ENCODE data around the gene NUTM2F.
"Not testable (repeated sequence)": the region's sequence is repeated elsewhere in the genome, so short reads cannot be mapped to it uniquely, and the experiment has no call there.

The NUTM2F gene

GRCh38 chr9:94316236-94316635, 12.2 kb downstream of the NUTM2F start:
- not testable (repeated sequence) for DNase-seq (ENCODE audit: low read depth, low spot score)

- not testable (repeated sequence) for DNase-seq (ENCODE audit: low read depth, low spot score)
Observed at GRCh38 chr9:94315034-94315984, 13.1 kb downstream of the NUTM2F start.

- no peak for DNase-seq (ENCODE audit: low read depth, low spot score)
Observed at GRCh38 chr9:94303321-94303720, 25.1 kb downstream of the NUTM2F start.

- DNase-seq (ENCODE audit: low read depth, low spot score): no peak
Observed at GRCh38 chr9:94302426-94302825, 26.0 kb downstream of the NUTM2F start.

GRCh38 chr9:94301583-94301982, 26.9 kb downstream of the NUTM2F start:
- DNase-seq (ENCODE audit: low read depth, low spot score): no peak

GRCh38 chr9:94300470-94301301, 27.8 kb downstream of the NUTM2F start:
- no peak for DNase-seq (ENCODE audit: low read depth, low spot score)

GRCh38 chr9:94298949-94299599, 29.4 kb downstream of the NUTM2F start:
- DNase-seq (ENCODE audit: low read depth, low spot score): no peak

- no peak for DNase-seq (ENCODE audit: low read depth, low spot score)
Observed at GRCh38 chr9:94289691-94290090, 38.8 kb downstream of the NUTM2F start.

- DNase-seq (ENCODE audit: low read depth, low spot score): no peak
Observed at GRCh38 chr9:94287877-94288513, 40.4 kb downstream of the NUTM2F start.

- no peak for DNase-seq (ENCODE audit: low read depth, low spot score)
Observed at GRCh38 chr9:94286116-94286515, 42.3 kb downstream of the NUTM2F start.

GRCh38 chr9:94281101-94281500, 47.3 kb downstream of the NUTM2F start:
- DNase-seq (ENCODE audit: low read depth, low spot score): no peak

GRCh38 chr9:94280409-94280989, 47.9 kb downstream of the NUTM2F start:
- no peak for DNase-seq (ENCODE audit: low read depth, low spot score)

- DNase-seq (ENCODE audit: low read depth, low spot score): no peak
Observed at GRCh38 chr9:94277885-94278536, 50.4 kb downstream of the NUTM2F start.

GRCh38 chr9:94277029-94277428, 51.4 kb downstream of the NUTM2F start:
- DNase-seq (ENCODE audit: low read depth, low spot score): not testable (repeated sequence)

- no peak for DNase-seq (ENCODE audit: low read depth, low spot score)
Observed at GRCh38 chr9:94270009-94270408, 58.4 kb downstream of the NUTM2F start.

GRCh38 chr9:94269264-94269663, 59.2 kb downstream of the NUTM2F start:
- no peak for DNase-seq (ENCODE audit: low read depth, low spot score)

Measured in iPS DF 19.7 (cell line).